Measurements from ENCODE around the gene NSF. TPM values are rescaled to one million over a fixed set of nuclear protein-coding genes. Genes with fewer than 3 reads are reported as not detected.
"Not testable (repeated sequence)": the region's sequence is repeated elsewhere in the genome, so short reads cannot be mapped to it uniquely, and the experiment has no call there.

The NSF gene
- total and polyA plus RNA-seq, 7 donors, result 15.0 to 41.8 (median 30.0) TPM

DNA sequence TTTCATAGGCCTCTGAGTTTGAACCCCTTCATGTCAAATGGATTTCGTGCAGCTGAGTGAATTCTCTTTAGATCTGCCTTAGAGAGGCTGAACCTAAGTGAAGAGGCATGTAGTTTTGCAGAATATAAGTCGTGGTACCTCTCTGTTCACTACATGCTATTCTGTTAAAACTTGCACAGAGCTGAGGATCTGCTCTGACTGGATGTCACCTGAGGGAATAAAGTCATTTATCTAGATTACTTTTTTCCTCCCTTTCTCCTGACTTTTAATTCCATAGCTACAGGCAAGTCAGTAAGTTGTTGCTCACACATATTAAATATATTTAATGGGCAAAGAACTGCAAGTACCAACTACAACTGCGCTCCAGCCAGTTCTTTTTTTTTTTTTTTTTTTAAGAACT lies 163.3 kb downstream of the NSF start:
- intact Hi-C loops (cut with DNase I), result no loop called here
- Histone ChIP-seq H3K36me3 (peaks cover 7 to 78% (median 13%) of the 10 kb centered on the region in 4 donors), H3K4me3 (no peak overlapping the region), H3K4me1 (no peaks in the 10 kb centered on the region), H3K27ac (no peak overlapping the region), H3K27me3 (no peaks in the 10 kb centered on the region), H3K9me3 (no peaks in the 10 kb centered on the region)
- 94 to 97% methylated on average over 3 of the region's 3 CpGs for WGBS, 2 donors
- no peak for TF ChIP-seq EP300 (IDR thresholded peaks at IDR 0.05)
- TF ChIP-seq, protein P1, sequence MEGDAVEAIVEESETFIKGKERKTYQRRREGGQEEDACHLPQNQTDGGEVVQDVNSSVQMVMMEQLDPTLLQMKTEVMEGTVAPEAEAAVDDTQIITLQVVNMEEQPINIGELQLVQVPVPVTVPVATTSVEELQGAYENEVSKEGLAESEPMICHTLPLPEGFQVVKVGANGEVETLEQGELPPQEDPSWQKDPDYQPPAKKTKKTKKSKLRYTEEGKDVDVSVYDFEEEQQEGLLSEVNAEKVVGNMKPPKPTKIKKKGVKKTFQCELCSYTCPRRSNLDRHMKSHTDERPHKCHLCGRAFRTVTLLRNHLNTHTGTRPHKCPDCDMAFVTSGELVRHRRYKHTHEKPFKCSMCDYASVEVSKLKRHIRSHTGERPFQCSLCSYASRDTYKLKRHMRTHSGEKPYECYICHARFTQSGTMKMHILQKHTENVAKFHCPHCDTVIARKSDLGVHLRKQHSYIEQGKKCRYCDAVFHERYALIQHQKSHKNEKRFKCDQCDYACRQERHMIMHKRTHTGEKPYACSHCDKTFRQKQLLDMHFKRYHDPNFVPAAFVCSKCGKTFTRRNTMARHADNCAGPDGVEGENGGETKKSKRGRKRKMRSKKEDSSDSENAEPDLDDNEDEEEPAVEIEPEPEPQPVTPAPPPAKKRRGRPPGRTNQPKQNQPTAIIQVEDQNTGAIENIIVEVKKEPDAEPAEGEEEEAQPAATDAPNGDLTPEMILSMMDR (IDR thresholded peaks at IDR 0.05), result no peak
- no peak for DNase-seq

DNA sequence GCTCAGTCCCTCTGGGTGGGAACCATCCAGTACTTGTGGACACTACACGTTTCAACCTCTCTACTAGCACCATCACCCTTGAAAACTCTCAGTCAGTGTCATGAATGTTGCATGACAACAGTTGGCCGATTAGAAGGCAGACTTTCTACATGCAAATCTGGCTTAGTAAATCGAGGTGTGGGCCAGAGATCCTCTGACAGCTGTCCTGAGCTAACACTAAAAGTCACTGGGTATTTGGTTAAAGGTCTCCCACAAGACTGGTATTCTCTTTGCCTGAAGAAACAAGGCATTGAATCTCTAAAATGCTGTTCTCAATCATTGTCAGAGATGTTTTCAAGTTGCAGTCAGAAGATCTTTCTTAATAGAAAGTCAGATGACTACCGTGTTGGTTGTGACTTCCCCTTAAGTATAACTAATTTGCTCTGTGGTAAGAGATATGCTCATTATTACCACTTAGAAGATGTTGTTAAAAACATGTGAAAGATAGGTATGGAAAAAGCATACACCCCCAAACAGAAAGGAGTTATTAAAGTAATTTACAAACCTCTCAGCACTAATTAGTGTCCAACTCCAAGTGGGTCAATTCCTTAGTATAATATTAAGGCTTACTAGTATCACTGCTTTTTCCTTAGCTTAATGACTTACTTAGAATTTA lies 165.7 kb downstream of the NSF start:
- Histone ChIP-seq H3K27ac (no peak overlapping the region), H3K4me1 (no peaks in the 10 kb centered on the region), H3K4me3 (no peak overlapping the region), H3K27me3 (no peaks in the 10 kb centered on the region), H3K36me3 (peaks cover 7 to 71% (median 13%) of the 10 kb centered on the region in 4 donors), H3K9me3 (no peaks in the 10 kb centered on the region)
- DNase-seq, result no peak
- intact Hi-C loops (cut with DNase I), result no loop called here
- no peak for TF ChIP-seq EP300 (IDR thresholded peaks at IDR 0.05)
- TF ChIP-seq POLR2A (IDR thresholded peaks at IDR 0.05), result no peak
- TF ChIP-seq POLR2AphosphoS5 (IDR thresholded peaks at IDR 0.05), result no peak
- TF ChIP-seq, protein P1 (IDR thresholded peaks at IDR 0.05), result no peak
- WGBS, 2 donors, result 81 to 85% methylated on average over 4 of the region's 4 CpGs

DNA sequence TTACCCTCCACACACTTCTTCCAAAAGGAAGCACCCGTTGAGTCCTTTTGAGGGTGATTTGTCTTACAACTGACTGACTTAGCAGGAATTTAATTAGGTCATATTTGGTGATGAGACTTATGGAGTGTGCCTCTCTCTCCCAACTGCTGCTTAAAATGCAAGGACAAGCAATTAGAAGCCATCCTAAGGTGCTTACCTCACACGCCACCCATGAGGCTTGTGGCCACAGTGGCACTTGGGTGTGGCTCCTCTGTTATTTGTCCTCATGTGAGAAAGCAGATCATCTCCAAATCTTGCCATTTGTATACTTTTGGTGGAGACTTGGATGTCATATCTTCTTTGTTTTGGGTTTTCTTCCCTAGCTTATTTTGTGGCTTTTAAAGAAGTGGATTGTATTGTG lies 166.4 kb downstream of the NSF start:
- WGBS, 2 donors, result 91 to 96% methylated on average over 2 of the region's 2 CpGs
- Histone ChIP-seq H3K27me3 (no peaks in the 10 kb centered on the region), H3K4me1 (no peaks in the 10 kb centered on the region), H3K27ac (no peak overlapping the region), H3K4me3 (no peak overlapping the region), H3K36me3 (peaks cover under 1 to 65% (median 10%) of the 10 kb centered on the region in 4 donors), H3K9me3 (no peaks in the 10 kb centered on the region)
- TF ChIP-seq, protein P1 (IDR thresholded peaks at IDR 0.05), result no peak
- TF ChIP-seq EP300 (IDR thresholded peaks at IDR 0.05) (no peak), POLR2A (IDR thresholded peaks at IDR 0.05) (no peak)
- no peak for DNase-seq
- intact Hi-C loops (cut with DNase I), result no loop called here

DNA sequence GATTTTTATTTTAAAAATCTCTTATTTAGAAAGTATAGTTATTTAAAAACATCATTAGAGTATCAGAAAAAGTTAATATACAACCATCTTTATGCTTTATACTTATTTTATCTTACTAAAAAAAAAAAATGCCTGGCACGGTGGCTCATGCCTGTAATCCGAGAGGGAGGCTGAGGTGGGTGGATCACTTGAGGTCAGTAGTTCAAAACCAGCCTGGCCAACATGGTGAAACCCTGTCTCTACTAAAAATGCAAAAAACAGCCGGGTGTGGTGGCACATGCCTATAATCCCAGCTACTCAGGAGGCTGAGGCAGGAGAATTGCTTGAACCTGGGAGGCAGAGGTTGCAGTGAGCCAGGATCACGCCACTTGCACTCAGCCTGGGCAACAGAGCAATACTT lies 167.1 kb downstream of the NSF start:
- peaks cover 0 to 58% (median 8%) of the 10 kb centered on the region in 4 donors for H3K36me3 ChIP-seq

DNA sequence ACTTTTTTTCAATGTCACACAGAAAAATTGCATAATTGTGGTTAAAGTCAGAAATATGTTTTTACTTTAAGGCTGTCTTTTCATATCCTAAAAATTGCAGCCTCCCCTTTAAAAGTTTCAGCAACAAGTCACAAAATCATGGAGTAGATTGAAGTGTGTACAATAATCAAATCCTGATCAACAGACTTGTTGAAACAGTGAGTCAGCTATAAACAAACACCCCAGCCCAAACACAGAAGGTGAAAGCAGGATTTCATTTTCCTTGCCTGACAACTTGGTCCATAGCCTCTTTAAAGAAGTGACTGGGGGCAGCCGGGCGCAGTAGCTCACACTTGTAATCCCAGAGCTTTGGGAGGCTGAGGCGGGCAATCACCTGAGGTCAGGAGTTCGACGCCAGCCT lies 168.1 kb downstream of the NSF start:
- WGBS, 2 donors, result 93 to 95% methylated on average over 5 of the region's 5 CpGs
- TF ChIP-seq POLR2A (IDR thresholded peaks at IDR 0.05), result no peak
- TF ChIP-seq, protein P1 (IDR thresholded peaks at IDR 0.05), result no peak
- TF ChIP-seq POLR2AphosphoS5 (IDR thresholded peaks at IDR 0.05), result no peak
- no peak for TF ChIP-seq EP300 (IDR thresholded peaks at IDR 0.05)
- Histone ChIP-seq H3K9me3 (no peaks in the 10 kb centered on the region), H3K4me3 (no peak overlapping the region), H3K27me3 (no peaks in the 10 kb centered on the region), H3K36me3 (peaks cover 0 to 49% (median 8%) of the 10 kb centered on the region in 4 donors), H3K27ac (no peak overlapping the region), H3K4me1 (no peaks in the 10 kb centered on the region)
- no peak for DNase-seq
- intact Hi-C loops (cut with DNase I), result no loop called here

More for the DNA sequence above, 167.1 kb downstream of the NSF start:
- 85 to 92% methylated on average over 4 of the region's 4 CpGs for WGBS, 2 donors
- intact Hi-C loops (cut with DNase I); DNase-seq; H3K27me3 ChIP-seq; H3K9me3 ChIP-seq; H3K27ac ChIP-seq; H3K4me3 ChIP-seq; H3K4me1 ChIP-seq: not testable (repeated sequence)
